CD4-positive, alpha-beta T cell treated with Interferon gamma for 1 hour (primary cell): ENCODE results near the gene MARVELD2.
A peak's percentile ranks its signal among the peaks of the same experiment; 100 is the strongest.
"Not testable (repeated sequence)": the region's sequence is repeated elsewhere in the genome, so short reads cannot be mapped to it uniquely, and the experiment has no call there.

Experiments used
- DNase-seq: peaks from one replicate; pipeline ENCODE4 v3.0.0-alpha.2; 2020

Gene MARVELD2, protein sequence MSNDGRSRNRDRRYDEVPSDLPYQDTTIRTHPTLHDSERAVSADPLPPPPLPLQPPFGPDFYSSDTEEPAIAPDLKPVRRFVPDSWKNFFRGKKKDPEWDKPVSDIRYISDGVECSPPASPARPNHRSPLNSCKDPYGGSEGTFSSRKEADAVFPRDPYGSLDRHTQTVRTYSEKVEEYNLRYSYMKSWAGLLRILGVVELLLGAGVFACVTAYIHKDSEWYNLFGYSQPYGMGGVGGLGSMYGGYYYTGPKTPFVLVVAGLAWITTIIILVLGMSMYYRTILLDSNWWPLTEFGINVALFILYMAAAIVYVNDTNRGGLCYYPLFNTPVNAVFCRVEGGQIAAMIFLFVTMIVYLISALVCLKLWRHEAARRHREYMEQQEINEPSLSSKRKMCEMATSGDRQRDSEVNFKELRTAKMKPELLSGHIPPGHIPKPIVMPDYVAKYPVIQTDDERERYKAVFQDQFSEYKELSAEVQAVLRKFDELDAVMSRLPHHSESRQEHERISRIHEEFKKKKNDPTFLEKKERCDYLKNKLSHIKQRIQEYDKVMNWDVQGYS

DNA sequence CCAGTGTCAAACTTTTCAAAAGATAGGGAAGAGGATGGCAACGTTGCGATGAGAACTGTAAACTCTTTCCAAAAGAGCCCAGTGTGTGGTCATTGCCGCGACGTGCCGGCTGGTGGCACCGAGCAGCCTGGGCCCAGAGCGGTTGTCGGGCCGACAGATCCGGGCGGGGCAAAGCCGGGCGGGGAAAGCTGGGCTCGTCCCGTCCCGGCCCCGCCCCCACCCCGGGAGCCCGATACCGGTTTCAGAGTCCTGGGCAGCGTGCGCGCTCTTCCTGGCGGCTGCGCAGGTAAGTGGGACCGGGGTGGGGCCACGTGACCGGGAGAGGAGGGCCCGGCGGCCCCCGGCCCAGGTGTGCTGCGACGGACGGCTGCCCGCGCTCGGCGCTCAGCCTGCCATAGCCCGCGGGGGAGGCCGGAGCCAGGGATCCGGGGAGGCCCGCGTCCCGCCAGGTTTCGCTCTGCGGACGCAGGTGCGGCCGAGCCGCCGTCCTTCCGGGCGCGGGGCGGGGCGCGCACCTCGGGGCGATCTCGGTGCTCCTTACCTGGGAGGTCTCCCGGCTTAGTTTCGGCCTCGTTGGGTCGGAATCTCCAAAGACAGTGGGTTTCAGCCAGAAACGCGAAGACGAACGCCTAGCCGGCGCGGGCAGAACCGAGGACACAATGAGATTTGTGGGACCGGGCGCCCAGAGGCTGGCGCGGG lies at the start of gene MARVELD2:
TSS of gene MARVELD2 (plus strand) at position 232 of the 699 bp plus-strand sequence. CDS start 4,270 bp downstream, outside the sequence.
- DNase-seq = peak; percentile 13

DNA sequence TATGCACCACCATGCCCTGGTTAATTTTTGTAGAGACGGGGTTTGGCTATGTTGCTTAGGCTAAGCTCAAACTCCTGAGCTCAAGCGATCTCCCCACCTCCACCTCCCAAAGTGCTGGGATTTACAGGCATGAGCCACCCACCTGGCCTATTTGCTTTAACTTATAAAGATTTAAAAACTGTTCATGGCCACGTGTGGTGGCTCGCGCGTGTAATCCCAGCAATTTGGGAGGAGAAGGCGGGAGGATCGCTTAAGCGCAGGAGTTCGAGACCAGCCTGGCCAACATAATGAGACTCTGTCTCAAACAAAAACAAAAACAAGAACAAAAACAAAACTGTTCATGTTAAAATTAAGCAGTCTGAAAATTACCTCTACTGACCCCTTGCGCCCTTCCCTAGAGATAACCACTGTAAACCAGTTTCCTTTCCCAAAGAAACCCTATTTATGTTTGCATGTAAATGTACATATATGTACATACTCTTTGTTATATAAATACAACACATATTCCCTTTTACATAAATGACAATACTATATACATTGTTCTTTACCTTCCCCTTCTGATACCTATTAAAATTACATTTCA lies 47.1 kb upstream of the MARVELD2 start:
- DNase-seq = no peak

DNA sequence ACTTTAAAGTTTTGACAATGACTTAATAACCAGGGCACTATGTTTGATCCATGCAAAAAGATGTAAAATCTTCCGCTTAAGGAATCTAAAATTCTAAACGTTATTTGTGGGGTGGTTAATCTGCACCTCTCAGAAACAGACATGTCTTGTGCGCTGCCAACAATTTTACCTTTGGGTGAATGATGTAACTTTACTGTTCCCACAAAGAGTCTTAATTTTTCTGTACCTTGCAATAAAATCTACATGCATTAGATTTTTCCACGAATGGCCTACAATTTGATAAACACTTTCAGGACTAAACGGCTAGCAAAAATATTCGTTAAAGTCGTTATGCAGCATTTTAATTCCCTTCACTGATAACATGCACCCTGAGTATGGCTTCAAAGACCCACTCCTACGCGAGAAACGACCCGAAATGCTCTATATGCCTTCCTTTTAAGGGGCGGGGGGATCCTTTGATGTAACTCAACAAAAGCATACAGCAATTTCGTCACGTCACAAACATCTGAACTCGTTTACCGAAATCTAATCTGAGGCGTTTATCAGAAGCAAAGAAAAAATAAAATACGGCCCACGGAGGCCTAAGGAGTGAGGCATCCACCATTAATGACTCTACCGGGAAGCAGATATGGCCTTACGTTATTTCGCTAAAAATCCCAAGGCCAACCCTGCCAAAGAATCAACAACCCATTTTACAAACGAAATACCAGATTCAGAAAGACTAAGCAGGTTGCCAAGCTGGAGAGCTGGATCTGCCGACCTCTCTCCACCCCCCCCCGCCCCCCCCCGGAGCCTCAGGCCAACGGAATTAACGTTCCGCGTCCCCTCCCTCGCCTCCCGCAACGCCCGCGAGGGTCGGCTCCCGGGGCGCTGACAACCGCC lies 46.2 kb upstream of the MARVELD2 start:
- no peak for DNase-seq

DNA sequence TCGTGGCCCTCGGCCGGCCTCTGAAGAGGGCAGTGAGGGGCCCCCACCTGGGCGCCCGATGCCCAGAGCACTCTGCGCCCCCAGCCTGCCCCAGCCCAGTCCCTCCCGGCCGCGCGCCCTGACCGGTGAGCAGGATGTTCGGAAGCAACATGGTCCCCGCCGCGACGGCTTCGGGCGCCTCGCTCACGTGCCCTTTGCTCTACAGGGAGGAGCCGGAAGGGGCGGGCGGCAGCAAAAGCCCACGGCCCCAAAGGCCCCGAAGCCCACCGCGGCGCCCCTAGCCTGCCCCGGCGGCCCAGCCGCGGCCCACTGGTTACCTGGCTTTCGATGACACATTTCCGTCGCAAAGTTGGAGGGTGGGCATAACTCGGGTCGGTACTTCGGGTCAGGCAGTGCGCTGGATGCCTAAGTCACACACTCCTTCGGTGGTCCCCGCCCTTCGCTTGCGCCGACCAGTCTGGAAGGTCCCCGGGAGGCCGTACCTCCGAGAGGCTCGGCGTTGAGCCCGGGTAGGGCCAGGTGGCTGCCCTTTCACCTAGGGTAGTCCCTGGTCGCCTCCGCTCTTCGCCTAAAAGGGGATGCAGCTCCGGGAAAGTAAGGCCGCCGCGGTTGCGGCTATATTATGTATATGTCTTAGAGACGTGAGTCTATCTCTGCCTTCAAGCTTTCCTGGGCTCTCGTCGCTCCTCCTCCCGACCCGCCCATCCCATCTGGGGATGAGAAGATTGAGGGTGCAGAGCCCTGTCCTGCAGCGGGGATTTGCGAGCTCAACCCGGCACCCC lies 45.4 kb upstream of the MARVELD2 start, which contains the start of the genes AK6, RAD17 and TAF9:
TSS of gene AK6 (minus strand) at position 181 of the 782 bp plus-strand sequence. CDS start at position 151, 30 bp downstream.
TSS of gene RAD17 (plus strand) at position 479 of the 782 bp plus-strand sequence. CDS start 2,391 bp downstream, outside the sequence.
TSS of gene TAF9 (minus strand) at position 181 of the 782 bp plus-strand sequence. CDS start 3,783 bp downstream, outside the sequence.
- DNase-seq = peak; percentile 88

DNA sequence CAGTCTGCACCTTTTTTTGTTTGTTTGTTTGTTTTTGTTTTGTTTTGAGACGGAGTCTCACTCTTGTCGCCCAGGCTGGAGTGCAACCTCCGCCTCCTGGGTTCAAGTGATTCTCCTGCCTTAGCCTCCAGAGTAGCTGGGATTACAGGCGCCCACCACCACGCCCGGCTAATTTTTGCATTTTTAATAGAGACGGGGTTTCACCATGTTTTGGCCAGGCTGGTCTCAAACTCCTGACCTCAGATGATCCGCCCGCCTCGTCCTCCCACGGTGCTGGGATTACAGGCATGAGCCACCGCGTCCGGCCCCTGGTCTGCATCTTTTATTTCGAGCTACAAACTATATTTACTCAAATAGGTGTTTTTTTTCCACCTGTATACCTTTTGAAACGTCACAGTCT lies 44.6 kb upstream of the MARVELD2 start:
- DNase-seq = not testable (repeated sequence)

DNA sequence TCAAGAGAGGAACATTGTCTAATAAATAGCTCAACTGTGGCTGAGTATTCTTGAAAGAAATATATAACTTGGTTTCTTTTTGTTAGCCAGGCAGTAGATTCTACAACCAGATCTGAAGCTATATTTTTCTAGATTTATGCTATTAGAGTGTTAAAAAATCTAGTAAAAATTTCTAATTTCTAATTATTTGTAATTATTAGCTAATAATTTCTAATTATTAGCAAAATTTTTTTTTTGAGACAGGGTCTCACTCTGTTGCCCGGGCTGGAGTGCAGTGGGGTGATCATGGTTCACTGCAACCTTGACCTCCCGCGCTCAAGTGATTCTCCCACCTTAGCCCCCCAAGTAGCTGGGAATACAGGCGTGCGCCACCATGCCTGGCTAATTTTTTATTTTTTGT lies 42.5 kb upstream of the MARVELD2 start:
- DNase-seq = no peak

DNA sequence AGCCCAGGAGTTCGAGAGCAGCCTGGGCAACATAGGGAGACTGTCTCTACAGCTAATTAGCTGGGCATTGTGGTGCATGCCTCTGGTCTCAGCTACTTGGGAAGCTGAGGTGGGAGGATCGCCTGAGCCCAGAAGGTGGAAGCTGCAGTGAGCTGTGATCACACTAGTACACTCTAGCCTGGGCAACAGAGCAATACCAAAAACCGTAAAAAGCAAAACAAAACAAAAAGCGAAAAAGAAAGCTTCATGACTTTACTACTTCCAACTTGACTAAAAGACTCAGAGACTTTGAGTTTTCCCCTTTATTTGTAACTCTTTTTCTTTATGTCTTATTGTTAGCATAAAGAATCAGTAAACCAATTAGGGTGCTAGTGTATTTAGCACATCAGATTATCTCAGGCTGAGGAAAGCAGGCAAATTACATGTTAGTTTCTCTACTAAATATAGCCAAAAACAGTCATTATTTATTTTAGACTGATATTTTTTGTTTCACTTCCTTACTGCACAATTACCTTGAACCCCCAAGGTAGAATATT lies 39.9 kb upstream of the MARVELD2 start:
- DNase-seq = no peak

DNA sequence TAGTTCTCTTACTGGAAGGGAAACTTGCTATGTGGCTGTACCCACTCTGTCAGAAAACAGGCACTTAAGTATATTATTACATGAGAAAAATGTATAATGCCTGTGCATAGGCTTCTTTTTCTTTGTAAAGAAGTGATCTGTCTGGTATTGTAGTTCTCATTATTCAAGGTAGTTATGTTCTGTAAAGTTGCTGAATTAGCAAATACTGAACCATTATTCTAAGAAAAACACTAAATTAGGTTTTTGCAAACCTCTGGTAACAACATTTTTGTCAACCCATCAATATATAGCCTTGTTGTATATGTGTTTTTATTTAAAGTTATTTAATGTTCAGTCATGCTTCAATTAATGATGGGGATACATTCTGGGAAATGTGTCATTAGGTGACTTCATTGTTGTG lies 36.5 kb upstream of the MARVELD2 start:
- no peak for DNase-seq

DNA sequence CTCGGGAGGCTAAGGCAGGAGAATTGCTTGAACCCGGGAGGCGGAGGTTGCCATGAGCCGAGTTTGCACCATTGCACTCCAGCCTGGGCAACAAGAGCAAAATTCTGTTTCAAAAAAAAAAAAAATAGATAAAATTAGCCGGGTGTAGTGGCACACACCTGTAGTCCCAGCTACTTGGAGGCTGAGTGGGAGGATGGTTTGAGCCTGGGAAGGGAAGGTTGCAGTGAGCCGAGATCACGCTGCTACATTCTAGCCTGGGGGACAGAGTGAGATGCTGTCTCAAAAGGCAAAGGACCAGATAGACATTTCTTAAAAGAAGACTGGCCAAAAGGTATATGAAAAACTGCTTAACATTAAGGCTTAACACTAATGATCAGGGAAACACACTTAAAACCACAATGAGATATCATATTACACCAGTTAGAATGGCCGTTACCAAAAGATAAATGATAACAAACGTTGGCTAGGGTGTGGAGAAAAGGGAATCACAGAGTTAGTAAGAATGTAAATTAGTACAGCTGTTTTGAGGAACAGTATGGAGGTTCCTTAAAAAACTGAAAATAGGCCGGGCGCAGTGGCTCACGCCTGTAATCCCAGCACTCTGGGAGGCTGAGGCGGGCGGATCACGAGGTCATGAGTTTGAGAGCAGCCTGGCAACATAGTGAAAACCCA lies 10.1 kb upstream of the MARVELD2 start:
- DNase-seq = no peak

DNA sequence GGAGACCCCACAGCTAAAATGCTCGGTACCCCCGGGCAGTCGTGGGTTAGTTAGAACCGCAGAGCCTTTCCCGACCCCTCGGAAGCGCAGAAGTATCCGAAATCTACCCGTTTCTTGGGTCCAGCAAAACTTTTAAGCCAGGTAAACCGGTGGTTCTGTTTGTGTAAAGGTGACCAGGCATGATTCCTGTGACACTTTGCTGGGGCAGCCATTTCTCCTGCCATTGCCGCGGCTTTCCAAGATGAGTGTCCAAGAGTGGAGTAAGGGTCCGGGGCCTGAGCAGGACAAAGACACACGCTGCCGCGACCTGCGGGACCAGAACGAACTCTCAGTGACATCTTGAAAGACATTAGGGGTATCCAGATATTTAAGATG lies 655 bp downstream of the MARVELD2 start:
- DNase-seq = no peak

DNA sequence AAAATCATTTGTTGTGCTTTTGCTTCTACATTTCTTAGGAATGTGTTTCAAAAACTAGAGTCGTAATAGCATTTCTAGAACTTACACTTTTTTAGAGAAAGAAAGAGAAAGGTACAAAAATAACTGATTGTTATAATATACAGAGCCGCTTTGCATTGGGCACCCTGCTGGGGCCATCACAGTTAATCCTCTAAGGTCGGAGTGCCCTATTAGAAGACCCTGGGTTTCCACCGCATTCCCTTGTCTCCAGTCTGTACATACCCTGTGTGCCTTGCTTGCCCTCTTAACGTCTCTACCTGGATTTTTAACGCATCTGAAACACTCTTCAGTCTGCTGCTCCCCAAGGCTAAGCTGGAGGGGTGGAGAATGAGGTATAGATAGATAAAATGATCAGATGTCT lies 1.3 kb downstream of the MARVELD2 start:
- DNase-seq = no peak

DNA sequence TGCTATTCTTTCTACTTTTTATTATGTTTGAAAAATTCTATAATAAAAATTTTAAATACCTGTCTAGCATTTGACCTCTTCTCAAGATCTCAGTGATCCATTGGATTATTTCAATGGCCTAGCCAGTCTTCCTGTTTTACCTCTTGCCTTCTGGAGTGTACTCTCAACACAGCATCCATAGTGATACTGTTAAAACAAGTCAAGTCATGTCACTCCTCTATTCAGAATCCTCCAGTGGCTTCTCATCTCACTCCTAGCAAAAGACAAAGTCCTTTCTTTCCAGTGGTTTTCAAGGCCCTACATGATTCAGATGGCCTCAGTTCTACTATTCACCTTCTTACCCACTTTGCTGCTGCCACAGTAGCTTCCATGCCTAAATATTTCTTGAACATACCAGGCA lies 1.8 kb downstream of the MARVELD2 start:
- no peak for DNase-seq

DNA sequence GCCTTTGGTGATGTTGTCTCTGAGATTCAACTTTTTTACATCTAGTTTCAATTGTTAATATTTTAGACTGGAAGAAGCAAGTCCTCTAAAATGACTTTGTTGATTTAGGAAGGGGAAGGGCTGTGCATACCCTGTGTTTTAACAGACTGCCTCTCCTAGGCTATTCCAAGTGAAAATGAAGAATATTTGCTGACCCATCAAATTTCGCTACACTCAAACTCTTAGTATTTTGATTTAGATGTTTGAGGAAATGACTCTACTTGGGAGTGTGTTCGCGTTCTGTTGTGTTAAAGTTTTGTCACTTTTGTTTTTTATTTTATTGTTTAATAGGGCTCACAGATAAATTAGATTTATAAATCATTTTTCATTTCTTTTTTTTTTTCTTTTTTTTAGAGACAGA lies 3.6 kb downstream of the MARVELD2 start:
- DNase-seq = no peak

DNA sequence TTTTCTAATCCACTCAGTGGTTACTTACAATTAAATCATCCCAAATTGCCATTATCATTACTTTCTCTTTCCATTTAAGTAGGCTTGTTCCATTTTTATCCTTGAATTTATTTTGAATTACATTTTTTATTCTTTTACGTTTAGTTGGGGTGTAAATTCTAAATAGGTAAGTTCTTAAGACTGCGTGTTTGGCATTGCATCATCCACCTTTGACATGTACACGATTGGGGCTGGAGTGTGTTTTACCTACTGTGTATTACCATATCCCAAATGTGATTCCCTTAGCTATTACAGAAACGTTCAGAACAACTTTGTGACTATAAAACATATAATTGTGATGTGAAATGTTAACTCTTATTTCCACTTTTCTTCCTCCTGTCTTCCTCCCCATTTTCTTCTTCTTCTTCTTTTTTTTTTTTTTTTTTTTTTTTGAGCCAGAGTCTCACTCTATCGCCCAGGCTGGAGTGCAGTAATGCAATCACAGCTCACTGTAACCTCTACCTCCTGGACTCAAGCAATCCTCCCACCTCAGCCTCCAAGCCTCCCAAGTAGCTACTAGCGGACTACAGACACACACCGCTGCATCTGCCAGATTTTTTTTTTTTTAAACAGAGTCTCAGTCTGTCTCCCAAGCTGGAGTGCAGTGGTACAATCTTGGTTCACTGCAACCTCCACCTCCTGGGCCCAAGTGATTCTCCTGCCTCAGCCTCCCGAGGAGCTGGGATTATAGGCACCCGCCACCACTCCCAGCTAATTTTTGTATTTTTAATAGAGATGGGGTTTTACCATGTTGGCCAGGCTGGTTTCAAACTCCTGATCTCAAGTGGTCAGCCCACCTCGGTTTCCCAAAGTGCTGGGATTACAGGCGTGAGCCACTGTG lies 16.7 kb downstream of the MARVELD2 start:
- no peak for DNase-seq

DNA sequence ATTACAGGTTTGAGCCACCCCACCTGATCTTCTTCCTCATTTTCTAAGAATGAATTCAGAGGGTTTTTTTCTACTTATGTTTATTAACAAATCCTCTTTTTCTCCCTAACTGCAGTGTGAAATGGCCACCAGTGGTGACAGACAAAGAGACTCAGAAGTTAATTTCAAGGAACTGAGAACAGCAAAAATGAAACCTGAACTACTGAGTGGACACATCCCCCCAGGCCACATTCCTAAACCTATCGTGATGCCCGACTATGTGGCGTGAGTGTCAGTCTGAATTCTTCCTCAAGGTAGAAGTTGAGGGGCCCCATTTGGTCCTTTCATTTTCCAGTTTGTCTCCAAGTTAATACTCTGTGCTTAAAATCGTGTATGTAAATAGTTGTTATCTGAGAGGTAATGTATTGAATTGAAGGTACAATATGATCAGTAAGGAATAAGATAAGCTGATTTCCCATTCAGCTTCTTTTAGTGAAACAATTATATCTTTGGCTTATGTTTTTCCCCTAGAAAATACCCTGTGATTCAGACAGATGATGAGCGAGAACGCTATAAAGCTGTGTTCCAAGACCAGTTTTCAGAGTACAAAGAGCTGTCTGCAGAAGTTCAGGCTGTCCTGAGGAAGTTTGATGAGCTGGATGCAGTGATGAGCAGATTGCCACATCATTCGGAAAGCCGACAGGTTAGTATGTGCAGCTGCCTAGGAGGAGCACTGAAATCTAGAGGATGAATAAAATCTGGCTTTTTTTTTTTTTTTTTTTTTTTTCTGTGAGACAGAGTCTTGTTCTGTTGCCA lies 17.7 kb downstream of the MARVELD2 start:
- no peak for DNase-seq

DNA sequence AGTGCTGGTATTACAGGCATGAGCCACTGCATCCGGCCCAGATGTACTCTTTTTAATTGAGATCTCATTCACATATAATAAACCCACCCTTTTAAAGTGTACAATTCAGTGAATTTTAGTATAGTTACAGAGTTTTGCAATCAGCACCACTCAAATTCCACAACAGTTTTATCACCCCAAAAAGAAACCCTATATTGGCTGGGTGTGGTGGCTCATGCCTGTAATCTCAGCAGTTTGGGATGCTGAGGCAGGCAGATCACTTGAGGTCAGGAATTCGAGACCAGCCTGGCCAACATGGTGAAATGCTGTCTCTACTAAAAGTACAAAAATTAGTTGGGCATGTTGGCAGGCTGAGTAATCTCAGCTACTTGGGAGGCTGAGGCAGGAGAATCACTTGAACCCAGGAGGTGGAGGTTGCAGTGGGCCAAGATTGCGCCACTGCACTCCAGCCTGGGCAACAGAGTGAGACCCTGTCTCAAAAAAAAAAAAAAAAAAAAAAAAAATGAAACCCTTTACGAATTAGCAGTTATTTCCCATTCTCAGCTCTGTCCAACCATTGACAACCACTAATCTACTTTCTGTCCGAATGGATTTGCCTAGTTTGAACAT lies 20.5 kb downstream of the MARVELD2 start:
- DNase-seq = not testable (repeated sequence)

DNA sequence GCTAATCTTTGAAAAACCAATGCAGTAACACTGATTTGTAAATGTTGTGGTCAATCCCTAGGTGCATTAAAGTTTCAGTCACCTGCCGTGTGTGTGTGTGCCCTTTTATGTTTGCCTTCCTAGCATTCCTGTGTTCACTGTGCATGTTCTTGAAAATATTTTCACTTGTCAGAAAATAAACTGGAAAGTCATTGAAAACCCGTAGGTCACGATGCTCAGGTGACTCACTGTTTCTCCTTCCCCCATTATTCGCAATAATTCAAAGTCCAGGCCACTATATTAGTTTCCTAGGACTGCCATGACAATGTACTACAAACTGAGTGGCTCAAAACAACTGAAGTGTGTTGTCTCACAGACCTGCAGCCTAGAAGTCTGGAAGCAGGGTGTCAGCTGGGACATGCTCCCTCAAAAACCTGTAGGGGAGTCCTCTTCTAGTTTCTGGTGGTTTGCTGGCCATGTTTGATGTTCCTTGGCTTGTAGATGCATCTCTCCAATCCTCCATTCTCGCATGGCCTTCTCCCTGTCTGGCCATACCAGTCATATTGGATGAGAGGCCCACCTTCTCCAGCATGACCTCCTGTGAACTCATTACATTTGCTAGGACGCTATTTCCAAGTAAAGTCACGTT lies 29.3 kb downstream of the MARVELD2 start:
- no peak for DNase-seq

DNA sequence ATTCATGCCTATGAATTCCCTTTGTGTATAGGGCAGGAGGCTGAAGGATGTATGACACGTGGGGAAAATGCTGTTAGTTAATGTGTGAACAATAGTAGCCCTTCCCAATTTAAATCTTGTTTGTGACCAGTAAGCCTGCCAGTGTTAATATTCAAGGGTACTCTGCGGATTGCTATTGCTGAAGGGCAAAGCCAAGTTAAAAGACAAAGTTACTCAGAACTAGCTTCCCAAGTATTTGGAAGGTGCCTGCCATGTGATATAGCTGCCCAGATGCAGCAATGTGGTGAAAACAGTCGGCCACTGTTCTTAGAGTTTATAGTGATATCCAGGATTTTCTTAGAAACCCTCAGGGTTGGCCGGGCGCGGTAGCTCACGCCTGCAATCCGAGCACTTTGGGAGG lies 34.6 kb downstream of the MARVELD2 start:
- no peak for DNase-seq
